A549 treated with Mapracorat at 1 μM for 4 hours (cell line): ENCODE results near the gene DIS3L. TPM values are rescaled to one million over a fixed set of nuclear protein-coding genes. Genes with fewer than 3 reads are reported as not detected.

Source experiments
- total RNA-seq: library from RNA; stranded (reverse); fragments of 200-300 nt; extraction: Qiagen RNA extraction; gene quantifications from 5 replicates; pipeline ENCODE4 v1.2.3, GENCODE V29; 2022

Gene DIS3L
- total RNA-seq, result 29.3 to 33.9 TPM (median 31.0 TPM) in 5 replicates

GRCh38 chr15:66293419-66294156 is at the start of gene DIS3L:
Gene DIS3L, plus strand, starts transcription at chr15:66293568. Its CDS starts 29 bp downstream, at chr15:66293597.

GRCh38 chr15:66253418-66254088 is 39.8 kb upstream of the DIS3L start, which contains the start of gene MEGF11:
Gene MEGF11, minus strand, starts transcription at chr15:66253750. Its CDS starts 125,347 bp downstream, at chr15:66128403.

GRCh38 chr15:66356359-66357236 is 63.2 kb downstream of the DIS3L start, which contains the start of gene TIPIN:
Gene TIPIN, minus strand, starts transcription at chr15:66356685. Its CDS starts 3,738 bp downstream, at chr15:66352947.

Other genes starting within 250 kb of the DIS3L start
- gene MEGF11, start 39.8 kb upstream of the DIS3L start, total RNA-seq, result 0.26 to 0.53 TPM (median 0.31 TPM) in 5 replicates
- 21.2 to 30.9 TPM (median 23.6 TPM) in 5 replicates for gene TIPIN, start 63.1 kb downstream of the DIS3L start, total RNA-seq
- 89.3 to 134 TPM (median 128 TPM) in 5 replicates for gene MAP2K1, start 93.3 kb downstream of the DIS3L start, total RNA-seq
- 43.0 to 61.0 TPM (median 45.7 TPM) in 5 replicates for gene SNAPC5, start 204.2 kb downstream of the DIS3L start, total RNA-seq
- gene RPL4, start 211.3 kb downstream of the DIS3L start, total RNA-seq, result 5,201 to 6,411 TPM (median 5,352 TPM) in 5 replicates
- 31.5 to 39.7 TPM (median 35.3 TPM) in 5 replicates for gene ZWILCH, start 211.8 kb downstream of the DIS3L start, total RNA-seq